ENCODE measurements around the gene PLCB4. TPM values are rescaled to one million over a fixed set of nuclear protein-coding genes. Genes with fewer than 3 reads are reported as not detected.

The PLCB4 gene
- total and polyA plus RNA-seq, 3 donors from 2014 or later, result 5.9 to 19.4 (median 15.5) TPM

GRCh38 chr20:9293145-9293544 is 224.3 kb downstream of the PLCB4 start:
- H3K4me1 ChIP-seq, result no peaks in the 10 kb centered on the region
- TF ChIP-seq POLR2A (IDR thresholded peaks at IDR 0.05), result no peak
- no peak for TF ChIP-seq CTCF (IDR thresholded peaks at IDR 0.05)
- no peak for DNase-seq
- no peak overlapping the region for H3K27ac ChIP-seq
- H3K9me3 ChIP-seq, result no peaks in the 10 kb centered on the region
- no peak overlapping the region for H3K4me3 ChIP-seq
- H3K36me3 ChIP-seq (ENCODE audit: low read depth, missing control alignments), result no peaks in the 10 kb centered on the region
- H3K27me3 ChIP-seq, result no peaks in the 10 kb centered on the region
- 87 to 95% methylated on average over 2 of the region's 2 CpGs for WGBS, 2 donors
- intact Hi-C loops (cut with DNase I; ENCODE audit: low total_unique reads), result no loop called here

GRCh38 chr20:9294041-9294440 is 225.2 kb downstream of the PLCB4 start:
- TF ChIP-seq POLR2A (IDR thresholded peaks at IDR 0.05) (no peak), CTCF (IDR thresholded peaks at IDR 0.05) (no peak)
- Histone ChIP-seq H3K36me3 (ENCODE audit: low read depth, missing control alignments) (no peaks in the 10 kb centered on the region), H3K4me1 (no peaks in the 10 kb centered on the region), H3K9me3 (no peaks in the 10 kb centered on the region), H3K27me3 (no peaks in the 10 kb centered on the region), H3K27ac (no peak overlapping the region), H3K4me3 (no peak overlapping the region)
- intact Hi-C loops (cut with DNase I; ENCODE audit: low total_unique reads), result no loop called here
- no peak for DNase-seq

GRCh38 chr20:9298906-9299305 is 230.0 kb downstream of the PLCB4 start:
- Histone ChIP-seq H3K4me1 (peaks cover 21% of the 10 kb centered on the region), H3K36me3 (ENCODE audit: low read depth, missing control alignments) (no peaks in the 10 kb centered on the region), H3K27me3 (no peaks in the 10 kb centered on the region), H3K9me3 (no peaks in the 10 kb centered on the region), H3K4me3 (no peak overlapping the region), H3K27ac (no peak overlapping the region)
- WGBS, 2 donors, result 61 to 68% methylated on average over 2 of the region's 2 CpGs
- DNase-seq, result no peak
- TF ChIP-seq POLR2A (IDR thresholded peaks at IDR 0.05), result no peak
- TF ChIP-seq CTCF (IDR thresholded peaks at IDR 0.05), result no peak
- intact Hi-C loops (cut with DNase I; ENCODE audit: low total_unique reads), result no loop called here

- TF ChIP-seq POLR2A (IDR thresholded peaks at IDR 0.05) (no peak), CTCF (IDR thresholded peaks at IDR 0.05) (no peak)
- Histone ChIP-seq H3K27ac (no peak overlapping the region), H3K36me3 (ENCODE audit: low read depth, missing control alignments) (no peaks in the 10 kb centered on the region), H3K4me1 (peaks cover 21% of the 10 kb centered on the region), H3K9me3 (no peaks in the 10 kb centered on the region), H3K27me3 (no peaks in the 10 kb centered on the region), H3K4me3 (no peak overlapping the region)
- intact Hi-C loops (cut with DNase I; ENCODE audit: low total_unique reads), result no loop called here
- no peak for DNase-seq
These were observed 231.2 kb downstream of the PLCB4 start for GRCh38 chr20:9300080-9300479.

GRCh38 chr20:9300534-9300933 is 231.6 kb downstream of the PLCB4 start:
- no peak for DNase-seq
- H3K36me3 ChIP-seq (ENCODE audit: low read depth, missing control alignments), result no peaks in the 10 kb centered on the region
- no peak for TF ChIP-seq CTCF (IDR thresholded peaks at IDR 0.05)
- H3K27ac ChIP-seq, result peak overlapping the region in 1 of 2 donors; percentile 16
- no peaks in the 10 kb centered on the region for H3K27me3 ChIP-seq
- no peaks in the 10 kb centered on the region for H3K9me3 ChIP-seq
- WGBS, 2 donors, result 68 to 84% methylated on average over 1 of the region's 1 CpG
- H3K4me1 ChIP-seq, result peaks cover 21% of the 10 kb centered on the region
- intact Hi-C loops (cut with DNase I; ENCODE audit: low total_unique reads), result no loop called here
- H3K4me3 ChIP-seq, result no peak overlapping the region

All from testis (tissue), 3 donors.